Adrenal gland (tissue), 5 donors: ENCODE data around the gene CEP170.

Source experiments
- CTCF ChIP-seq, 6 experiments: fragments of 450-650 bp in 4 of 6; fragments of 200-600 bp in 2 of 6; sonication (generic) in 1 of 6; IDR thresholded peaks; 1 replicate in 5 of 6; 2 replicates in 1 of 6; pipeline versions ENCODE4 v1.5.1 to v1.8.0; 2016 to 2021; ENCODE audit warnings: antibody characterized with exemption in 6 of 6, mild to moderate bottlenecking in 2 of 6, moderate library complexity in 1 of 6
- POLR2A ChIP-seq, 2 donors: fragments of 450-650 bp; IDR thresholded peaks; one replicate each; pipeline ENCODE4 v1.6.1; 2017; ENCODE audit warnings: antibody characterized with exemption in 2 of 2, mild to moderate bottlenecking in 2 of 2, moderate library complexity in 1 of 2
- donor health status: DM: no; HTN: no; CAD: no.

- TF ChIP-seq CTCF (IDR thresholded peaks at IDR 0.05) (no peak), POLR2A (IDR thresholded peaks at IDR 0.05) (no peak)
Measured at GRCh38 chr1:243227622-243228021, 27.5 kb downstream of the CEP170 start.
